Loucy (cell line): ENCODE measurements around the gene BCO1.

Experiments used
- H2AFZ ChIP-seq: fragments of 200-600 bp; sonication (generic); 2 replicates; pipeline ENCODE4 v1.6.0; 2016; ENCODE audit warnings: antibody characterized with exemption, mild to moderate bottlenecking, low read length, moderate library complexity
- H3F3A ChIP-seq: fragments of 200-600 bp; 2 replicates; pipeline ENCODE4 v1.6.0; 2016; ENCODE audit warnings: antibody characterized with exemption, low read depth, mild to moderate bottlenecking
- H3K27me3 ChIP-seq: fragments of 200-600 bp; sonication (generic); 2 replicates; pipeline ENCODE4 v1.6.1; 2014; ENCODE audit warnings: low read length, mild to moderate bottlenecking; ENCODE audit not compliant: insufficient read depth, poor library complexity, severe bottlenecking
- H3K36me3 ChIP-seq: fragments of 200-600 bp; sonication (generic); 2 replicates; pipeline ENCODE4 v1.6.1; 2016; ENCODE audit warnings: low read length; ENCODE audit not compliant: insufficient read depth
- H3K4me1 ChIP-seq: fragments of 200-600 bp; sonication (generic); 2 replicates; pipeline ENCODE4 v1.5.1; 2014; ENCODE audit warnings: low read length, mild to moderate bottlenecking; ENCODE audit not compliant: insufficient read depth, poor library complexity, severe bottlenecking
- H3K4me2 ChIP-seq: fragments of 200-600 bp; sonication (generic); 2 replicates; pipeline ENCODE4 v1.6.0; 2014; ENCODE audit warnings: antibody characterized with exemption, low read length, low read depth, mild to moderate bottlenecking; ENCODE audit not compliant: poor library complexity, severe bottlenecking
- H3K4me3 ChIP-seq: fragments of 200-600 bp; sonication (generic); 2 replicates; pipeline ENCODE4 v1.5.1; 2014; ENCODE audit warnings: low read length, mild to moderate bottlenecking, mixed read lengths; ENCODE audit not compliant: poor library complexity, severe bottlenecking
- H3K79me2 ChIP-seq: fragments of 200-600 bp; sonication (generic); 2 replicates; pipeline ENCODE4 v1.6.1; 2014; ENCODE audit warnings: low read length; ENCODE audit not compliant: insufficient read depth
- H3K9ac ChIP-seq: fragments of 200-600 bp; sonication (generic); 2 replicates; pipeline ENCODE4 v1.6.0; 2014; ENCODE audit warnings: mild to moderate bottlenecking, low read depth, low read length, moderate library complexity; ENCODE audit not compliant: poor library complexity, severe bottlenecking
- H3K9me2 ChIP-seq: fragments of 200-600 bp; sonication (generic); replicated peaks from 2 replicates; pipeline ENCODE4 v1.6.1; 2016; ENCODE audit warnings: low read depth, low read length, mixed read lengths
- H3K9me3 ChIP-seq: fragments of 200-600 bp; sonication (generic); 2 replicates; pipeline ENCODE4 v1.6.1; 2014; ENCODE audit warnings: mild to moderate bottlenecking, antibody characterized with exemption, low read length, low read depth; ENCODE audit not compliant: insufficient read depth
- H4K20me1 ChIP-seq: fragments of 200-600 bp; sonication (generic); 2 replicates; pipeline ENCODE4 v1.6.0; 2014; ENCODE audit warnings: antibody characterized with exemption, low read length, mild to moderate bottlenecking; ENCODE audit not compliant: insufficient read depth, poor library complexity, severe bottlenecking
- CTCF ChIP-seq: fragments of 200-600 bp; sonication (generic); conservative IDR thresholded peaks from 2 replicates; pipeline ENCODE4 v1.5.1; 2014; ENCODE audit warnings: mild to moderate bottlenecking, antibody characterized with exemption, low read length
- EZH2phosphoT487 ChIP-seq: fragments of 200-600 bp; IDR thresholded peaks from 2 replicates; pipeline ENCODE4 v1.6.1; 2018; ENCODE audit warnings: antibody characterized with exemption, mild to moderate bottlenecking, moderate library complexity, borderline replicate concordance

Gene BCO1

GRCh38 chr16:81212830-81213465 is 25.5 kb upstream of the BCO1 start:
- H3K9ac ChIP-seq, result no peak overlapping the region
- H3K36me3 ChIP-seq, result no peaks in the 10 kb centered on the region
- H3K4me1 ChIP-seq, result no peaks in the 10 kb centered on the region
- no peak overlapping the region for H3K4me2 ChIP-seq
- no peaks in the 10 kb centered on the region for H3F3A ChIP-seq
- no peak overlapping the region for H3K4me3 ChIP-seq
- TF ChIP-seq EZH2phosphoT487, result no peak
- TF ChIP-seq CTCF, result no peak
- H4K20me1 ChIP-seq, result no peaks in the 10 kb centered on the region
- H3K9me2 ChIP-seq, result no peaks in the 10 kb centered on the region
- no peak overlapping the region; the same call in 1 of the 2 replicates for H2AFZ ChIP-seq
- no peaks in the 10 kb centered on the region for H3K27me3 ChIP-seq
- H3K79me2 ChIP-seq, result no peaks in the 10 kb centered on the region
- H3K9me3 ChIP-seq, result no peaks in the 10 kb centered on the region

GRCh38 chr16:81214745-81215166 is 23.7 kb upstream of the BCO1 start:
- Histone ChIP-seq H3K27me3 (no peaks in the 10 kb centered on the region), H3K9me2 (no peaks in the 10 kb centered on the region), H2AFZ (0 out of 2 replicates have a peak overlapping the region, but pooled peaks have one; percentile 60), H3F3A (no peaks in the 10 kb centered on the region), H3K36me3 (no peaks in the 10 kb centered on the region), H3K79me2 (no peaks in the 10 kb centered on the region), H3K4me3 (no peak overlapping the region), H3K9ac (no peak overlapping the region), H3K9me3 (no peaks in the 10 kb centered on the region), H4K20me1 (no peaks in the 10 kb centered on the region), H3K4me1 (no peaks in the 10 kb centered on the region), H3K4me2 (no peak overlapping the region)
- TF ChIP-seq CTCF (peak; percentile 57), EZH2phosphoT487 (no peak)

GRCh38 chr16:81216114-81216513 is 22.4 kb upstream of the BCO1 start:
- H3K9me2 ChIP-seq, result no peaks in the 10 kb centered on the region
- TF ChIP-seq EZH2phosphoT487 (no peak), CTCF (no peak)
- no peaks in the 10 kb centered on the region for H4K20me1 ChIP-seq
- no peaks in the 10 kb centered on the region for H3K4me1 ChIP-seq
- no peaks in the 10 kb centered on the region for H3F3A ChIP-seq
- no peaks in the 10 kb centered on the region for H3K36me3 ChIP-seq
- no peak overlapping the region for H3K4me2 ChIP-seq
- H3K27me3 ChIP-seq, result no peaks in the 10 kb centered on the region
- H2AFZ ChIP-seq, result no peak overlapping the region
- no peaks in the 10 kb centered on the region for H3K79me2 ChIP-seq
- no peak overlapping the region for H3K4me3 ChIP-seq
- H3K9ac ChIP-seq, result no peak overlapping the region
- no peaks in the 10 kb centered on the region for H3K9me3 ChIP-seq
